ENCODE measurements around the gene SUPT20HL1.

Gene SUPT20HL1

GRCh38 chrX:24398766-24399165, 38.3 kb downstream of the SUPT20HL1 start:
- TF ChIP-seq, protein P1, sequence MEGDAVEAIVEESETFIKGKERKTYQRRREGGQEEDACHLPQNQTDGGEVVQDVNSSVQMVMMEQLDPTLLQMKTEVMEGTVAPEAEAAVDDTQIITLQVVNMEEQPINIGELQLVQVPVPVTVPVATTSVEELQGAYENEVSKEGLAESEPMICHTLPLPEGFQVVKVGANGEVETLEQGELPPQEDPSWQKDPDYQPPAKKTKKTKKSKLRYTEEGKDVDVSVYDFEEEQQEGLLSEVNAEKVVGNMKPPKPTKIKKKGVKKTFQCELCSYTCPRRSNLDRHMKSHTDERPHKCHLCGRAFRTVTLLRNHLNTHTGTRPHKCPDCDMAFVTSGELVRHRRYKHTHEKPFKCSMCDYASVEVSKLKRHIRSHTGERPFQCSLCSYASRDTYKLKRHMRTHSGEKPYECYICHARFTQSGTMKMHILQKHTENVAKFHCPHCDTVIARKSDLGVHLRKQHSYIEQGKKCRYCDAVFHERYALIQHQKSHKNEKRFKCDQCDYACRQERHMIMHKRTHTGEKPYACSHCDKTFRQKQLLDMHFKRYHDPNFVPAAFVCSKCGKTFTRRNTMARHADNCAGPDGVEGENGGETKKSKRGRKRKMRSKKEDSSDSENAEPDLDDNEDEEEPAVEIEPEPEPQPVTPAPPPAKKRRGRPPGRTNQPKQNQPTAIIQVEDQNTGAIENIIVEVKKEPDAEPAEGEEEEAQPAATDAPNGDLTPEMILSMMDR (IDR thresholded peaks at IDR 0.05; ENCODE audit: unreplicated experiment in 3 of 3), result no peak
- Mint-ChIP-seq H3K27me3 (ENCODE audit: low read depth) (no peaks in the 10 kb centered on the region), H3K36me3 (ENCODE audit: low read depth) (no peaks in the 10 kb centered on the region), H3K4me3 (no peak overlapping the region), H3K9me3 (no peaks in the 10 kb centered on the region), H3K4me1 (peaks cover 31% of the 10 kb centered on the region), H3K27ac (peak overlapping the region in 1 of 3 experiments; percentile 30)

- Mint-ChIP-seq H3K27ac (peak overlapping the region in 1 of 3 experiments; percentile 23), H3K4me3 (no peak overlapping the region), H3K4me1 (peaks cover 31% of the 10 kb centered on the region), H3K9me3 (no peaks in the 10 kb centered on the region), H3K27me3 (ENCODE audit: low read depth) (no peaks in the 10 kb centered on the region), H3K36me3 (ENCODE audit: low read depth) (no peaks in the 10 kb centered on the region)
- TF ChIP-seq, protein P1 (IDR thresholded peaks at IDR 0.05; ENCODE audit: unreplicated experiment in 3 of 3), result no peak
Observed at GRCh38 chrX:24399550-24399949, 39.1 kb downstream of the SUPT20HL1 start.

- Mint-ChIP-seq H3K4me1 (no peaks in the 10 kb centered on the region), H3K9me3 (no peaks in the 10 kb centered on the region), H3K4me3 (no peak overlapping the region), H3K36me3 (ENCODE audit: low read depth) (no peaks in the 10 kb centered on the region), H3K27me3 (ENCODE audit: low read depth) (peaks cover 3% of the 10 kb centered on the region), H3K27ac (no peak overlapping the region)
- TF ChIP-seq, protein P1 (IDR thresholded peaks at IDR 0.05; ENCODE audit: unreplicated experiment in 3 of 3), result no peak
Observed at GRCh38 chrX:24405959-24406358, 45.5 kb downstream of the SUPT20HL1 start.
